Left ventricle myocardium inferior (tissue), 1 donor: ENCODE results near the gene ZNF396. TPM values are rescaled to one million over a fixed set of nuclear protein-coding genes. Genes with fewer than 3 reads are reported as not detected.

Source experiments
- total RNA-seq: library from RNA; stranded (reverse); fragmentation: NEBNext Ultra II Directional; extraction: Animal tissue kit (Norgen Biotek cat#: 25700); gene quantifications from one replicate; pipeline ENCODE4 v1.2.1, GENCODE V29; 2021
- donor health status: DM: no; HTN: yes; CAD: no; lungs with severe emphysema.

ZNF396 gene
- total RNA-seq, 1 donor from 2014 or later: 0.71 TPM

Other genes with a start within 250 kb of the ZNF396 start
- gene ZNF397, start 136.3 kb downstream of the ZNF396 start, total RNA-seq: 13.4 TPM
- 13.3 TPM for gene ZSCAN30, start 87.1 kb downstream of the ZNF396 start, total RNA-seq
- 44.5 TPM for gene ZNF24, start 32.9 kb downstream of the ZNF396 start, total RNA-seq
- gene INO80C, start 120.6 kb upstream of the ZNF396 start, total RNA-seq: 20.3 TPM
- 47.8 TPM for gene GALNT1, start 204.4 kb upstream of the ZNF396 start, total RNA-seq